Measurements from ENCODE around the gene ADCY4. TPM values are rescaled to one million over a fixed set of nuclear protein-coding genes. Genes with fewer than 3 reads are reported as not detected.

The ADCY4 gene
- total RNA-seq, 4 donors from 2014 or later = 9.7 to 144 (median 45.6) TPM

DNA sequence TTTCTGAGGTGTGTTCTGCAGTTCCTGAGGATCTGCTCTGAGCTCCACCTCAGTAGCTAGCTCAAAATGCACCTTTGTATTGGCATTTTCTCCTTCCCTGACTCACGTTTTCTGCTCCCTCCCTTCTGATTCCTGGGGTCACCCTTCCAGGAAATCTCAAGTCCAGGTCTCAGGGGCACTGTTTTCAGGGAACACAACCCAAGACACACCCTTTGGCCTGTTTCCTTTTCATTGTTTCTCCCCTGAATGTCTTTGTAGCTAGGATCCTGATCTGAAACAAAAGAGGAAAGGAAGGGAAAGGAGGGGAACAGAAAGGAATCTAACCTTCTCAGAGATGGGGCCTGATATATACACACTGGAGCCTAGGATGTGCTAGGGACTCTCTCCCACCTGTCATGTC is 12.3 kb upstream of the ADCY4 start:
- TF ChIP-seq, protein P1, sequence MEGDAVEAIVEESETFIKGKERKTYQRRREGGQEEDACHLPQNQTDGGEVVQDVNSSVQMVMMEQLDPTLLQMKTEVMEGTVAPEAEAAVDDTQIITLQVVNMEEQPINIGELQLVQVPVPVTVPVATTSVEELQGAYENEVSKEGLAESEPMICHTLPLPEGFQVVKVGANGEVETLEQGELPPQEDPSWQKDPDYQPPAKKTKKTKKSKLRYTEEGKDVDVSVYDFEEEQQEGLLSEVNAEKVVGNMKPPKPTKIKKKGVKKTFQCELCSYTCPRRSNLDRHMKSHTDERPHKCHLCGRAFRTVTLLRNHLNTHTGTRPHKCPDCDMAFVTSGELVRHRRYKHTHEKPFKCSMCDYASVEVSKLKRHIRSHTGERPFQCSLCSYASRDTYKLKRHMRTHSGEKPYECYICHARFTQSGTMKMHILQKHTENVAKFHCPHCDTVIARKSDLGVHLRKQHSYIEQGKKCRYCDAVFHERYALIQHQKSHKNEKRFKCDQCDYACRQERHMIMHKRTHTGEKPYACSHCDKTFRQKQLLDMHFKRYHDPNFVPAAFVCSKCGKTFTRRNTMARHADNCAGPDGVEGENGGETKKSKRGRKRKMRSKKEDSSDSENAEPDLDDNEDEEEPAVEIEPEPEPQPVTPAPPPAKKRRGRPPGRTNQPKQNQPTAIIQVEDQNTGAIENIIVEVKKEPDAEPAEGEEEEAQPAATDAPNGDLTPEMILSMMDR (IDR thresholded peaks at IDR 0.05) = no peak
- DNase-seq (ENCODE audit: low spot score) (no peak), ATAC-seq (ENCODE audit: low FRiP score) (no peak)

DNA sequence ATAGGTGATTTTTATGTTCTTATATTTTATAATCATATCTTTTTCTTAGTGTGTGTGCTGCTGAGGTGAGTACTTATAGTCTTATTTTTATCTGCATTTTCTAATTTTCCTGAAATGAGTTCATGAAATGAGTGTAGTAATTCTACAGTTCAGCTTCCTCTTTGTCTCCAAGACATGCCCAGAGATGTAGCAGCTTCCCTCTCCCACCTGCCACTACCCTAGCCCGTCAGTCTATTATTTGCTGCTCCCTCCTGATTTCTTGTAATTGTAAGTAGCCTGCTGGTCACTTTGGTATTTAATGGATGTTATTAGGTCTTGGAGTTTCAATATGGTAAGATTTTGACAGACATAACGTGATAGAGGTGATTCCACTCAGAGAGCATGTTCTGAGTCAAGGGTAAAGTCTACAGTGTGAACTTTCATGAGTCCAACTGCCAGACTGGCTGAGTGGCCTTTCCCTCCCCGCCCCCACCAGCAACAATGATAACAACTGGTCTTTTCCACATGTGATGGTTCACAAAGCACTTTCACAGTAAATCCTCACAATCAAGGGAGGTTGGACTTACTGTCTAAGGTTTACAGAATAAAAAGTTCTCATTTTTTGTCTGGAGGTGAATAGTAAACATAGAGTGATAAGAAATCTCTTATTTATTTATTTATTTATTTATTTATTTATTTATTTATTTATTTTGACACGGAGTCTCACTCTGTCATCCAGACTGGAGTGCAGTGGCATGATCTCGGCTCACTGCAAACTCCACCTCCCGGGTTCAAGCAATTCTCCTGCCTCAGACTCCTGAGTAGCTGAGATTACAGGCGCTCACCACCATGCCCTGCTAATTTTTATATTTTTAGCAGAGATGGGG is 9.2 kb upstream of the ADCY4 start:
- DNase-seq (ENCODE audit: low spot score) (no peak), ATAC-seq (ENCODE audit: low FRiP score) (no peak)
- TF ChIP-seq, protein P1 (IDR thresholded peaks at IDR 0.05) = no peak

DNA sequence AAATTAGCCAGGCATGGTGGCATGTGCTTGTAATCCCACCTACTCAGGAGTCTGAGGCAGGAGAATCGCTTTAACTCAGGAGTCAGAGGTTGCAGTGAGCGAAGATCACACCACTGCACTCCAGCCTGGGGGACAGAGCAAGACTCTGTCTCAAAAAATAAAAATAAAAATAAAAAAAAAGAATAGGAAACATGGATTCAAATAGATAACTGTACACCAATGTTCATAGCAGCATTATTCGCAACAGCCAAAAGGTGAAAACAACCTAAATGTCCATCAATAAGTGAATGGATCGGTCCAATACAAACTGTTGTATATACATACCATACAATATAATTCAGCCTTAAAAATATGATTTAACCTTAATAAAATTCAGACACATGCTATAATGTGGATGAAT is 8.0 kb upstream of the ADCY4 start:
- DNase-seq (ENCODE audit: low spot score) (no peak), ATAC-seq (ENCODE audit: low FRiP score) (no peak)
- TF ChIP-seq, protein P1 (IDR thresholded peaks at IDR 0.05) = no peak

DNA sequence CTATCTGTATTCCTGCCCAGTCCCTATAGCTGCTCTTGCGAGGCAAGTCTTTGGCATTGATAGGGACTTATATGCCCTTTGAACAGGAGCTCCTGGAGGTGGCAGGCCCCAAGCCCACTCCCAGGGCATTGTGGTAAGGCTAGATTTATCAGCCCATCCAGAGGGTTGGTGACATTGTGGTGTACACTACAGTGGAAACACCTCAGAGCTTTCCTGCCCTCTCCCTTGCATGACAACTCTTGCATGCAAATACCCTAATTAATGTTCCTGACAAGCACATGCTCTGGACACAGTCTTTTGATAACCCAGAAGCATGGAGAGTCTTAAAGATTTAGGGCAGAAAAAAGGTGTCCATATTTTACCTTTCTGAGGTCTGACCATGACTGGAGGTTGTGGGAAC is 5.7 kb upstream of the ADCY4 start:
- TF ChIP-seq, protein P1 (IDR thresholded peaks at IDR 0.05) = no peak
- DNase-seq (ENCODE audit: low spot score) = no peak
- no peak for ATAC-seq (ENCODE audit: low FRiP score)

DNA sequence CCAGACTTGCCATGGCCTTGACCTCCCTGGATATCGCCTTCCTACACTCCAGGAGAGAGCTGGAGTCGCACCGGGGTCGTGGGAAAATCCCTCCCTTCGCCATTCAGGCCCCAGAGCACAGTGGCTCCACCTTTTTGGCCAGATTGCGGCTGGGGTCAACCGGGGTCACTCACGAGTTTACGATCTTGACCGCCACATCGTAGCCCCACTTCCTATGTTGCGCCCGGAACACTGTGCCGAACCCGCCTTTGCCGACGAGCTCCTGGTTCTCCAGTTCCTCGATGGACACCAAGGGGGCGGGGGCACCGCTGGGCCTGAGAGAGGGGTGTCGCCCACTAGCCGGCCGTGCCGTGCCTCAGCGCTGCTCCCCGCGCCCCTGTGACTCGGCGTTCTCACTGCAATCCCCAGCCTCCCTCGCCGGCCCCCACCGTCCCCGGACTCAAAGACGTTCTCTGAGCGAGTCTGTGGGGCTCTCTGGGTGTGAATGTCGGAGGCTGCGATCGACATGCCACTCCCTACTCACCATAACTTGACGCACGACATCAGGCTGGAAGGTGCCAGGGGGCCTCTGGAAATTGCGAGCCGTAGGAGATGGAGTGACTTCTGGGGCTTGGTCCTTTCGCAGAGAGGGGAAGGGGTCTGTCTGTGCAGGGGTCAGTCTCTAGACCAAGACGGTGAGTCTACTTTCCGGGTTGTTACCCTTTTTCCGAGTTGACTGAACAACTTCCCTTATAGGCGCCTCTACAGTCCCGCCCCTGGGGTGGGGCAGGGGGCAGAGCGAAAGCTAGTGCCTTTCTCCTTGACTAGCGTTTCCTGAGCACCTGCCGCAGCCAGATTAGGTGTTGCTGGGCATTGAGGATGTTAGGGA is 4.6 kb upstream of the ADCY4 start, which contains the start of gene RIPK3:
RIPK3 (minus strand) TSS at position 708 of the 868 bp plus-strand sequence; CDS start at position 543, 165 bp downstream.
- ATAC-seq (ENCODE audit: low FRiP score) (peak; percentile 57), DNase-seq (ENCODE audit: low spot score) (no peak)
- TF ChIP-seq, protein P1 (IDR thresholded peaks at IDR 0.05) = no peak

DNA sequence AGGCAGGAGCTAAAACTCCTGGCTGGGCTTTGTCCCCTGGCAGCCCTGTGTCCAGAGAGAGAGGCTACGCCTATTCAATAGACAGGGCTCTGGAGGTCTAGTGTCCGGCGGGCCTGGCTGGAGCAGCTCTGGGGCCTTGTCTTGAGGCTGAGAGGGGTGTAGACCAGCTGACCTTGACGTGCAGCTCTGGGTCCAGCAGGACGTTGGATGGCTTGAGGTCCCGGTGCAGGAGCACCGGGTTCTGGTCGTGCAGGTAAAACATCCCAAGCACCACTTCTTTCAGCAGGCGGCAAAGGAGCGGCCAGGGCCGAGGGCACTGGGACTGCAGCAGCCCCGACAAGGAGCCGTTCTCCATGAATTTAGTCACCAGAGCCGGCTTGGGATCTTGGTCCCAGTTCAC is 4.0 kb upstream of the ADCY4 start:
- DNase-seq (ENCODE audit: low spot score) = no peak
- ATAC-seq (ENCODE audit: low FRiP score) = no peak
- TF ChIP-seq, protein P1 (IDR thresholded peaks at IDR 0.05) = no peak
